ENCODE results near the gene CANT1. TPM values are rescaled to one million over a fixed set of nuclear protein-coding genes. Genes with fewer than 3 reads are reported as not detected.

The CANT1 gene
- total and polyA plus RNA-seq, 9 of the 15 experiments (the other 6 are each of a cell fraction or from before 2014, with no cell fraction given), result 2.7 to 66.4 (median 22.5) TPM

GRCh38 chr17:79009397-79010303 lies at the start of gene CANT1 (continued):
- TF ChIP-seq ELK1 (CRISPR knock-in tag; IDR thresholded peaks at IDR 0.05) (no peak), ZNF232 (CRISPR knock-in tag; IDR thresholded peaks at IDR 0.05) (no peak), TCFL5 (CRISPR knock-in tag; conservative IDR thresholded peaks at IDR 0.05) (no peak), CHCHD3 (CRISPR knock-in tag; IDR thresholded peaks at IDR 0.05) (no peak), POLR2AphosphoS5 (IDR thresholded peaks at IDR 0.05; ENCODE audit: control insufficient read depth, insufficient read depth, low read depth, low read length) (peak; percentile 36; the same call in 1 of the 2 replicates), RBM39 (optimal IDR thresholded peaks at IDR 0.05; ENCODE audit: low read depth, low read length) (no peak), NR0B1 (IDR thresholded peaks at IDR 0.05; ENCODE audit: partially characterized antibody) (no peak), HOMEZ (CRISPR knock-in tag; IDR thresholded peaks at IDR 0.05) (no peak), ETS1 (conservative IDR thresholded peaks at IDR 0.05; ENCODE audit: control insufficient read depth, low read depth, low read length) (peak; percentile 78), SMAD3 (CRISPR knock-in tag; conservative IDR thresholded peaks at IDR 0.05) (no peak), RBM25 (IDR thresholded peaks at IDR 0.05; ENCODE audit: low read depth, low read length, severe bottlenecking) (no peak), E2F1 (CRISPR knock-in tag; IDR thresholded peaks at IDR 0.05) (no peak), POLR3G (IDR thresholded peaks at IDR 0.05; ENCODE audit: extremely low read depth, insufficient read length, insufficient replicate concordance) (no peak), ZSCAN29 (IDR thresholded peaks at IDR 0.05) (no peak), ZNF778 (CRISPR knock-in tag; IDR thresholded peaks at IDR 0.05) (no peak), NONO (IDR thresholded peaks at IDR 0.05; ENCODE audit: low read depth in 2 of 2, low read length in 1 of 2) (peak in 1 of 2 experiments; percentile 79; a peak in 2 of 4 replicates), RNF2 (IDR thresholded peaks at IDR 0.05) (no peak), DIDO1 (tag; IDR thresholded peaks at IDR 0.05; ENCODE audit: low read depth) (no peak)
